Measurements from ENCODE around the gene TOPBP1. TPM values are rescaled to one million over a fixed set of nuclear protein-coding genes. Genes with fewer than 3 reads are reported as not detected.

The TOPBP1 gene
- total and polyA plus RNA-seq, 2 of the 8 experiments (the other 6 are each of a cell fraction or from before 2014, with no cell fraction given), result 19.7 to 35.9 TPM

DNA sequence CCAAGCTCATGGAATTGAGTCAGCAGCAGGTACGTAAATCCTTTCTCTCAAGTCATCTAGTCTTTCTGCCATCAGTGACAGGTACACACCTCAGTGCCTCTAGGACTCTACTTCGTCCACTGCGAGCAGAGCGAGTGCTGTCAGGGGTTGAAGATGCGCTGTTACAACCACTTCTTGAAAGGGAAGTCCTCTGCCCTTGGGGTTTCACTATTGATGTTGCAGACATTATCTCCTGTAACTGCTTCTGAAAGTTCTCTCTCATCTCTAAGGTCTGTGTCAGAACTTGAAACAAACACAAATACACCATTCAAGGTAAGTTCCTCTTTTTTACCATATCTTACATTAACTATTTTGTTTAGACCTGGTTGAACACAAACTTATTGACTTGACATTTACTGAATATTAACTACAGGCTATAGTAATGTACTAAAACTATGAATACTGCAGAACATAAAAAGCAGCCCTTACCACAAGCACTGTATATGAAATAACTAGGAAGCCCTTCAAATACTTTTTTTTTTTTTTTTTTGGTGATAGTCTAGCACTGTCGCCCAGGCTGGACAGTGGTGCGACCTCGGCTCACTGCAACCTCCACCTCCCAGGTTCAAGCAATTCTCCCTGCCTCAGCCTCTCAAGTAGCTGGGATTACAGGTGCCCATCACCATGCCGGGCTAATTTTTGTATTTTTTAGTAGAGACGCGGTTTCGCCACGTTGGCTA lies 41.5 kb downstream of the TOPBP1 start:
- CTCF ChIA-PET (ENCODE audit: partially characterized antibody), result no interaction called here
- no peak overlapping the region for H3K14ac ChIP-seq (ENCODE audit: insufficient read length)
- POLR2A ChIA-PET (ENCODE audit: partially characterized antibody), result interaction anchor here (1.2 kb wide), 1 partner anchor 9 kb away, joined by 3 read pairs; no protein-coding TSS in a partner anchor
- TF ChIP-seq, protein P1, sequence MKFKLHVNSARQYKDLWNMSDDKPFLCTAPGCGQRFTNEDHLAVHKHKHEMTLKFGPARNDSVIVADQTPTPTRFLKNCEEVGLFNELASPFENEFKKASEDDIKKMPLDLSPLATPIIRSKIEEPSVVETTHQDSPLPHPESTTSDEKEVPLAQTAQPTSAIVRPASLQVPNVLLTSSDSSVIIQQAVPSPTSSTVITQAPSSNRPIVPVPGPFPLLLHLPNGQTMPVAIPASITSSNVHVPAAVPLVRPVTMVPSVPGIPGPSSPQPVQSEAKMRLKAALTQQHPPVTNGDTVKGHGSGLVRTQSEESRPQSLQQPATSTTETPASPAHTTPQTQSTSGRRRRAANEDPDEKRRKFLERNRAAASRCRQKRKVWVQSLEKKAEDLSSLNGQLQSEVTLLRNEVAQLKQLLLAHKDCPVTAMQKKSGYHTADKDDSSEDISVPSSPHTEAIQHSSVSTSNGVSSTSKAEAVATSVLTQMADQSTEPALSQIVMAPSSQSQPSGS (IDR thresholded peaks at IDR 0.05; ENCODE audit: low read length), result no peak
- no peak for TF ChIP-seq TBP (IDR thresholded peaks at IDR 0.05; ENCODE audit: low read depth, low read length)
- no peak for TF ChIP-seq BRCA1 (IDR thresholded peaks at IDR 0.05; ENCODE audit: low read depth, low read length)
- no peak for TF ChIP-seq CBX5 (IDR thresholded peaks at IDR 0.05; ENCODE audit: low read depth, low read length)
- no peak for TF ChIP-seq ASH2L (IDR thresholded peaks at IDR 0.05; ENCODE audit: low read length)
- TF ChIP-seq EZH2 (IDR thresholded peaks at IDR 0.05; ENCODE audit: low read depth, low read length, severe bottlenecking), result no peak
- TF ChIP-seq RBBP5 (IDR thresholded peaks at IDR 0.05; ENCODE audit: borderline replicate concordance, low read depth, low read length), result no peak
- no peak for TF ChIP-seq RNF2 (IDR thresholded peaks at IDR 0.05; ENCODE audit: borderline replicate concordance, low read depth, low read length, missing control alignments, poor library complexity, severe bottlenecking)
- no peak for TF ChIP-seq EGR1 (IDR thresholded peaks at IDR 0.05; ENCODE audit: borderline replicate concordance, low read depth, low read length)
- TF ChIP-seq BCL11A (IDR thresholded peaks at IDR 0.05; ENCODE audit: low read depth in 2 of 2, low read length in 2 of 2), result no peak
- TF ChIP-seq POU5F1 (IDR thresholded peaks at IDR 0.05; ENCODE audit: low read depth, low read length), result no peak

More for the DNA sequence above, 41.5 kb downstream of the TOPBP1 start:
- Histone ChIP-seq H2BK15ac (ENCODE audit: low read length) (no peak overlapping the region), H3K27me3 (replicated peaks in 1 of 4; ENCODE audit: control insufficient read depth in 3 of 4, extremely low read depth in 1 of 4, insufficient read depth in 3 of 4, low read length in 3 of 4) (no peaks in the 10 kb centered on the region), H3K4ac (replicated peaks; ENCODE audit: insufficient read length, low read depth, low read length) (no peak overlapping the region), H2AFZ (ENCODE audit: low read length) (no peak overlapping the region), H3K79me2 (ENCODE audit: control insufficient read depth in 1 of 2, insufficient read depth in 2 of 2, low read length in 2 of 2) (no peaks in the 10 kb centered on the region), H2BK20ac (ENCODE audit: low read length) (no peak overlapping the region), H4K8ac (ENCODE audit: extremely low read depth, insufficient read depth, low read length) (no peak overlapping the region), H3K27ac (ENCODE audit: low read depth, low read length) (no peak overlapping the region), H3K4me1 (replicated peaks in 1 of 4; ENCODE audit: control insufficient read depth in 3 of 4, insufficient read depth in 4 of 4, low read length in 3 of 4) (no peaks in the 10 kb centered on the region), H3K56ac (replicated peaks; ENCODE audit: insufficient read length, low read depth, low read length) (no peak overlapping the region), H3K23ac (ENCODE audit: insufficient read length) (no peak overlapping the region), H3K36me3 (ENCODE audit: control insufficient read depth in 2 of 4, insufficient read depth in 4 of 4, low read length in 3 of 4) (peaks cover 2 to 72% (median 31%) of the 10 kb centered on the region in 4 experiments), H4K91ac (replicated peaks; ENCODE audit: insufficient read length, low read length) (no peak overlapping the region), H3K23me2 (ENCODE audit: low read depth, low read length) (no peaks in the 10 kb centered on the region), H2BK120ac (replicated peaks; ENCODE audit: low read depth, low read length) (no peak overlapping the region), H3K4me2 (ENCODE audit: insufficient read depth in 1 of 2, low read depth in 2 of 2, low read length in 2 of 2) (no peak overlapping the region), H2AK5ac (ENCODE audit: low read depth, low read length) (no peak overlapping the region), H3K9ac (replicated peaks in 1 of 4; ENCODE audit: extremely low read depth in 1 of 4, low read depth in 3 of 4, low read length in 3 of 4) (no peak overlapping the region), H2BK12ac (ENCODE audit: low read depth, low read length) (no peak overlapping the region), H4K20me1 (replicated peaks in 1 of 2; ENCODE audit: control insufficient read depth in 1 of 2, insufficient read depth in 2 of 2, low read length in 2 of 2) (no peaks in the 10 kb centered on the region), H2BK5ac (ENCODE audit: low read depth, low read length) (no peak overlapping the region), H3K9me3 (ENCODE audit: insufficient read depth in 2 of 2, low read depth in 1 of 2, low read length in 1 of 2) (no peaks in the 10 kb centered on the region), H3K79me1 (ENCODE audit: low read depth, low read length) (no peaks in the 10 kb centered on the region), H3K18ac (ENCODE audit: extremely low read depth, low read length) (no peak overlapping the region), H4K5ac (ENCODE audit: insufficient read length, low read depth, low read length) (no peak overlapping the region), H3K4me3 (ENCODE audit: extremely low read depth in 1 of 4, insufficient read depth in 2 of 4, low read depth in 3 of 4, low read length in 4 of 4) (no peak overlapping the region)
- FAIRE-seq, result no peak
- 96% methylated on average over 13 of the region's 13 CpGs; no CpG with 5 or more reads in 1 of the 2 experiments for WGBS, 2 experiments (ENCODE audit: extremely low coverage in 1 of 2, insufficient coverage in 1 of 2, insufficient read length in 1 of 2, insufficient replicate concordance in 2 of 2, low coverage in 1 of 2, low lambda C conversion rate in 2 of 2, missing lambda C conversion rate in 1 of 2)
- DNase-seq (ENCODE audit: low read depth in 1 of 2, low spot score in 2 of 2), result no peak

Measured in H1 (cell line).